Activated CD4-positive, alpha-beta T cell treated with anti-CD3 and anti-CD28 coated beads, Interleukin-2, amount 50 U/mL, for 1 hour (primary cell): ENCODE measurements around the gene SMARCD2.

Experiments used
- DNase-seq: peaks from one replicate; pipeline ENCODE4 v3.0.0-alpha.2; 2020

The SMARCD2 gene

DNA sequence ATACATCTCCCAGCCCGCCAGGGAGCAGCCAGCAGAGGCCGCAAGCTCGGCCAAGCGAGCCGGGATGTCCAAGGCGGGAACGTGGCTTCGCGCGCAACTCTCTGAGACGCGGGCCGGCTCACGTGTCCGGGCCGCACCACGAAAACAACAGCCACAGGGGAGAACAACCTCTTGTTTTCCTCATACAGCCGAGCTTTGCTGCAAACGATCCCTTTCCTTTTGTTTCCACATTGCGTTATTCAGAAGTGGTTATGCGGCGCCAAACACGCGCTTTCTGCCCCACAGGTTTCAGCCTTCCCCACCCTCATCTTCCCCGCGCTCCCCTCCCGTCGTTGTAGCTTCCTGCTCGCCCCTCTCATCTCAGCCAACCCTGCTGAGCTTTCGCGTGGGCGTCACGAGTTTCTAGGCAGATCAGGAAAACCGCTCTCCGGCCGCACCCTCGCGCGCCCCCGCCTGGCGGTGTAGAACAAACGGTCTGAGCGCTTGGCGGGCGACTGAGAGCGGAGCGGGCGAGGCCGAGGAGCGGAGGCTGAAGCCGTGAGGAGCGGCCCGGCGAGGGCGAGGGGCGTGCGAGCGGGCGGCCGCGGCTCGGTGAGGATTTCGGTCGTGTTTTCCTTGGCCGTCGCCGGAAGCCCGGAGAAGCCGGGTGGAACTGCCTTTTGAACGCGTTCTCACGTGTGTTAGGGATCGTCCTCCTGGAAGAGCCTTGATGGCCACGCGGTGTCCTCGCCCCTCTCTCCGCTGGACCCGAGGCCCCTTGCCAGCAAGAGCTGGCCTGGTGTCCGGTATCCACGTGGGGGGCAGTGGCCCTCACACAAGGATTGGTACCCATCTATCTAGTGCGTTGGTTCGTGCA is 6.6 kb upstream of the SMARCD2 start:
- DNase-seq, result peak; percentile 97

- DNase-seq, result no peak
Observed at GRCh38 chr17:63847525-63848249, 5.2 kb upstream of the SMARCD2 start.

DNA sequence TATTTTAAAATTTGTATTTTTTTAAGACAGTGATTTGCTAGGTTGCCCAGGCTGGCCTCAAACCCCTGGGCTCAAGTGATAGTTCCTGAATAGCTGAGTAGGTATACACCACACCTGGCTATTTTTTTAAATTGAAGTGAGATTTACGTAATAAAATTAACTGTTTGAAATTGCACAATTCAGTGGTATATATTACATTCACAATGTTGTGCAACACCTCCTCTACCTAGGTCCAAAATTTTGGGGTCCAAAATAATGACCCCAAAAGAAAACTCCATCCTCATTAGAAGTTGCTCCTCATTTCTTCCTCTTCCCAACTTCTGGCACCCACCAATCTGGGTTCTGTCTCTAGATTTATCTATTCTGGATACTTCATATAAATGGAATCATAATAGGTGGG is 3.0 kb upstream of the SMARCD2 start:
- no peak for DNase-seq

DNA sequence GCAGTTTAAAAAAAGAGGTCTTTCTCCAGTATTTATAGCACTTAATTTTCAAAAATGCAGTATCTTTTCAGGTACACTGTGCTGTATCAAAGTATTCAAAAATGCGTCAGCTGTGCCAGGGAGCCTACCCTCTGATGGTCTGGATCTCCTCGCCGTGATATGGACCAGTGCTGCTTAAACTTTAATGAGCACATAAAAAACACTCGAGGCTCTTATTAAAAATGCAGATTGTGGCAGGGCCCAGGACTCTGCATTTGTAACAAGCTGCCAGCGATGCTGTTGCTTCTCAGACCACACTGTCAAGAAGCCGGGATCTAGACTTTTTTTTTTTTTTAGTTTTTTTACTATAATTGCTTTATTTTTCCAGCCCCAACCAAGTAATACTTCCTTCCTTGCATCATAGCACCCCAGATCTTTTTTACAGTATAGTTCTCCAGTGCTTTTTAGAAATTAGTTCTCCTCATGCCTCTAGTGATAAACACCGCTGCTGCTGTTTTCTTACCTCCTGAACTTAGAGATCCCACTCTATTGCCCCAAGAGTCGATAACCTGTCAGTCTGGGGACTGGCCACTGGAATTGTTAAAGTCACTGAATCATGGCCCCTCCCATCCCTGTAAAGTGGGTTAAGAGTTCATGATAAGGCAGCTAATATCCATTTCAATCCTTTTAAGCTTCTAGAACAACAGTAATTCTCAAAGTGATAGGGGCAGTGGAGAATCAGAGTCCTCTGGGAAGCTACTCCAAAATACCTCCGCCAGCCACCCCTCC is 1.6 kb upstream of the SMARCD2 start:
- no peak for DNase-seq

DNA sequence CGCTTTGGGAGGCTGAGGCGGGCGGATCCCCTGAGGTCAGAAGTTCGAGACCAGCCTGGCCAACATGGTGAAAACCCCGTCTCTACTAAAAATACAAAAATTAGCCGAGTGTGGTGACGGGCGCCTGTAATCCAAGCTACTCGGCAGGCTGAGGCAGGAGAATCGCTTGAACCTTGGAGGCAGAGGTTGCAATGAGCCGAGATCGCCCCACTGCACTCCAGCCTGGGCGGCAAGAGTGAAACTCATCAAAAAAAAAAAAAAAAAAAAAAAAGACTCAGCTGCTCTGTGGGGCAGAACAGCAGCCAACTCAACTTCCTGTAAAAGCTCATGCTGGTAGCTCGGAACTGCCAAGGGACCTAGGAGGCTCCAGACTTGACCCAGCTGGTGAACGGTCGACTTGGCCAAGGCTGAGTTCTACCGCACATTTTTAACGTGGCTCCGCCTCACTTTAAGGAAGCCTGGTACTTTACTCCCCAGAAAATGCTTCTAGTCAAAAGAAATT is 953 bp upstream of the SMARCD2 start:
- peak; percentile 18 for DNase-seq

DNA sequence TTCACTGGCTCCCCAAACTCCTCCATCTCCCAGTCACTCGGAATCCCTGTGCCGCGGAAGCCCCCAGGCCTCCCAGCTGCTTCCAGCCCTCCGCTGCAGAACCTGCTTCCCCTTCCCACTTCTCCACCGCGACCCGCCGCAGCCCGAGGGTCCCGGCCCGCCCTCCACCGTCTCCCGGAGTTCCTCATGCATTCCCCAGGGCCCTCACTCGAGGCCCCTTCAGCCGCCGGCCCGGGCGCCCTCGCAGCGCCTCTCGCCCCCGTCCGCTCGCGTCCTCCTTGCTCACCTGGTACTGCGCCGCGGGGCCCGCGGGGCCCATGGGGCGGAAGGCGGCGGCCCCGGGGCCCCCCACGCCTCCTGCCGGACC is 329 bp downstream of the SMARCD2 start:
- DNase-seq, result no peak

GRCh38 chr17:63841350-63842172 is 924 bp downstream of the SMARCD2 start:
- no peak for DNase-seq

- no peak for DNase-seq
Observed at GRCh38 chr17:63840591-63841349, 1.7 kb downstream of the SMARCD2 start.

GRCh38 chr17:63838631-63839171 is 3.8 kb downstream of the SMARCD2 start:
- DNase-seq, result no peak

DNA sequence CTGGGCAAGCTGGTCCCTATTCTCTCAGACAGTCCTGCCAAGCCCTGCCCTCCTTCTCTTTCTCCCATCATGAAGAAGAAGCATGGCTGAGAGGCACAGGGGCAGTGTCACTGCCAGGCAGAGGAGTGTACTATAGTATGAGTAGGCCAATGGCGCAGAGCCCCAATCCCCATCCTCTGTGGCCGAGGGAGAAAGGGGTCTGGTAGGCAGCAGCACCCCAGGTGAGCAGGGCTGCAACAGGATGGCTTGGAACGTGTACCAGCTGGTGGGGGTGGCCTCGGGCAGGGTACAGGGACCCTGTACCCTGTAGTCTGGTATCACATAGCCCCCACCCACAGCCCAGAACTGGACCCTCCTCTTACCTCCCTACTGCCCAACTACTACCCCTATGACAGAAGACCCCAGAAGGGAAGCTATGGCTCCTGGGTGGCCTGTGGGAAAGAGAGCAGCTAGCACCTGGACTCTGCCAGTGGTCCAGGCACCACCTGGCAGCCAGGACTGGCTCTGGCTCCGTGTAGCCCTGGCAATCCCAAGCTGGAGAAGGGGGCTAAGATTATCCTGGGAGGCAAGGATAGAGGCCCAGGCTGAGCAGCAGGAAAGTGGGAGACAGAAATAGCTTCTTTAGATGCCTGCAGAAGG is 4.4 kb downstream of the SMARCD2 start:
- no peak for DNase-seq

DNA sequence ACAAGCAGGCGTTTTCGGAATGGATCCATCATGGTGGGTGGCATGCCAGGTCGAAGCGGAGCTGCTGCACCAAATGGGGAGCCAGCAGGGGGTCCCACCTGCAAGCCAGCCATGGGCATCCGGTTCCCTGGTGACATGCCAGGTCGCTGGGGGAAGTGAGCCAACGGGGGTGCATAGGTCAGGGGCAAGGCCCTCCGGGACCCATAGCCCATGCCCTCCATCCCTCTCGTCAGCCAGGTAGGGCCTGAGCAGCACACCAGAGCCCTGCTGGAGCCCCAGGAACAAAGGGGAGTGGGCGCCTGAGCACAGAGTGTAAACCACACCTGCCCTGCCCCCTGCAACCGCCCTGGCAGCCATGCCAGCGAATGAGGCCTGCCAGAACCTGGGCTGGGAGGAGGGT is 5.0 kb downstream of the SMARCD2 start:
- DNase-seq, result no peak

GRCh38 chr17:63836811-63837210 is 5.7 kb downstream of the SMARCD2 start:
- no peak for DNase-seq

- DNase-seq, result no peak
Observed at GRCh38 chr17:63835167-63835720, 7.2 kb downstream of the SMARCD2 start.

GRCh38 chr17:63834431-63835166 is 7.9 kb downstream of the SMARCD2 start:
- DNase-seq, result peak; percentile 60

- no peak for DNase-seq
Observed at GRCh38 chr17:63833741-63834373, 8.6 kb downstream of the SMARCD2 start.

DNA sequence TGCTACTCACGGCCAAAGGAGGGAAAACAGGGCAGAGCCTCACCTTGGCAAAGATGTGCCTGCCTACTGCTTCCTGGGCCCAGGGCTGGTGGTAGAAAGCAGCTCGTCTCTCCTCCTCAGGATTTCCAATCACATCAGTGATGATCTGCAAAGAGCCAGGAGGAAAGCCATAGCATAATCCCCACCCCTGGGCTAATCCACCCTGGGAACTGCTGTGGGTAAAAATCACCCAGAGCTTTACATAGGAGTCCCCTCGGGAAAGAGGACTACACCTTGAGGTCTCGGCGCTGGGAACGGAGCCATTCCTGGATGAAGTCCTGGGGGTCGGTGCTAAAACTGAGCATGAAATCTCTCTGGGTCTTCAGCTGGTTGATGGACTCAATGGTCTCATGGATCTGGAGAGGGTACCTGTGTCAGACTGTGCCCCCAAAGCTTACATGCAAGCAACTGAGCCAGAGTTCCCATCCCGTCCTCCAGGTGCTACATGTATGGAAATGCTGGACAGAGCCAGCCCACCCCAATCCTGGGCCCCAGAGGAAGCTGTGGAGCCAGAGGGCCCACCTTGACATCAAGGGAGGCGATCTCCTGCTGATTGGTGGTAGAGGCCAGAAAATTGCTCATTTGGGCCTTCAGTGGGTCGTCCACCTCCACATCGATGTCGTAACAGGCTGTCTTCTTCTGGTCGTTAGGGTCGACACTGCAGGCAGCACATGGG is 9.3 kb downstream of the SMARCD2 start:
- no peak for DNase-seq

DNA sequence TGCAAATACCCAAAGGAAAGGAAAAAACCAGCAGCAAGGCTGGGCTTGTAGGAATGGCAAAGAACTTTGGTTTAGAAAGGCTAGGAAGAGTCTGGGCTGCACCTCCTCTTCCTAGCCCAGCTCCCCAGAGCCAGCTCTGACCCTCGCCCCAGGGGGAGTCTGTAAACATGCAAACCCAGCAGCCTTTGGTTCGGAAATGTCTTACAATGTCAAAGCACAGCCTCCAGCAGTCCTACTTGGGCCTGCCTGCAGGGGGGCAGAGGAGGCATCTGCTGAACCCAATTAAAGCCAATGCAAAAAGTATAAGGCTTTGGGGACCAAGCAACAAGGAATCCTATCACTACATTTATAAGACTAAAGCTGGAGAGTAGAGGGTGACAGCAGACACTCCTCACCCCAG is 10.0 kb downstream of the SMARCD2 start:
- DNase-seq, result no peak

DNA sequence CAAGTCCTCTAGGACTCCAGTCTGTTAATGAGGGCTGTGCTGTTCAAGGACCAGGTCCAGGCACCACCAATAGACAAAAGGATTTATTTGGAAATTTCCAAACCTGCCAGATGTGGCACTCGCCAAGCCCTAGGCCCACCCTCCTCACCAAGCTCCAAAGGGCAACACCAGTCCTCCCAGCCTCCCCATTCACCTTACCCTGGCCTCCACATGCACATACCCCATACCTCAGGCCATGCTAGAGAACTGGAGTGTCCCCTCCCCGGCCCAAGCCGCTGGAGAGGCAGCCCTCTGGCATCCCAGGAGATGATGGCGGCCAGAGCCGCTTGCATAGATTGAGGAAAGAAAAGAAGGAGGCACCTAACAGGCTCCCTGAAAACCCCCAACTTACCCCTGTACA is 10.5 kb downstream of the SMARCD2 start:
- DNase-seq, result no peak

DNA sequence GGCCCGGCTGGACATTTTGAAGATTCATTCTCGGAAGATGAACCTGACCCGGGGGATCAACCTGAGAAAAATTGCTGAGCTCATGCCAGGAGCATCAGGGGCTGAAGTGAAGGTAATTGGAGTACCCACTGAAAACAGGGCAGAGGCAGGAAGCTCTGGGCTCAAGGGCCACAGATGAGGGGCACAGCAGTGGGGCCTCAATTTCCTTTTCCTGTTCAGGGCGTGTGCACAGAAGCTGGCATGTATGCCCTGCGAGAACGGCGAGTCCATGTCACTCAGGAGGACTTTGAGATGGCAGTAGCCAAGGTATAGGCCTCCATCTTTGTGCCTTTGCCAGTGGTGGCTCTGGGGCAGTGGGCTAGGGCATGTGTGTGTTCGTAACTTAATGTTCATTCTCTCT is 11.0 kb downstream of the SMARCD2 start:
- no peak for DNase-seq
